ENCODE data around the gene ENTHD1. TPM values are rescaled to one million over a fixed set of nuclear protein-coding genes. Genes with fewer than 3 reads are reported as not detected.

Gene ENTHD1
- total RNA-seq, 4 donors from 2014 or later: not detected

DNA sequence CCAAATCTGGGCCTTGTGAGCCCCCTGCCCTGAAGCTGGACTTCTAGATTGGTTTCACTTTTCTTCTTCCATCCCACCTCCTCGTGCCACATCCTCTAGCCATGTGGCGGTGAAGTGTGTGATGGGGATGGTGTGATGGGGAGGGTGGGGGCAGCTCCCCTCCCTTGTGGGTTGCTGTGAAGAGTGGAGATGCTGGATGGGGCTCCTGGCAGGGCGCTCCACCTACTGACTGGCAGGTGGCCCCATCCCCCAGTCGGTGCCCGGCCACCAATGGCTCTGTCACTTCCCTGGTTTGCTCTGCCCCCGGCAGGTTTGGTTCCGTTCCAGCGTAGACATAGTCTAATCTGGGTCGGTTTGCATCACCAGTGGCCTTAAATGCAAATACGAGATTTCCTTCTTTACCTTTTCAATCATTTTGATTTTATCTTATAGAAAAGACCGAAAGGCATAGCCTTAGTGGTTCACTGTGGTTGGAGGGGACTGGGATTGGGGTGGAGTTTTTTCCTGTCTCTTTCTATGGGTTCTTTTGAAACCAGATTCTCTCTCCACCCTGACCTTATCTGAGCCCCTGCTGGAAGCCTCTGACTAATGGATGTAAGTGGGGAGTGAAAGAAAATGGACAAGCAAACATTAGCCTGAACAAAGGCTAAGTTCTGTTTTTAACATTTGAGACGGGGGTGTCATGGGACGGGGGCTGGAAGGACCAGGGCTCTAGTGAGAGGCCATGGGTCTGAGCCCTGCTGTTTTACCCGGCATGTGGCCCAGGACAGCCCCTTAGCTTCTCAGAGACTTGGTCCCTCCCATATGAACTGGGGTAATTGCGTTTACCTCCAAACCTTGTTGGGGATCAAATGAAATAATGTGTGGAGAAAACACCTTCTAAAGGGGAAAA, 173.8 kb downstream of the ENTHD1 start:
- WGBS, 2 donors: 74 to 82% methylated on average over 6 to 12 of the region's 15 CpGs
- H3K4me1 ChIP-seq: peaks cover 8 to 44% (median 13%) of the 10 kb centered on the region in 3 donors
- H3K4me3 ChIP-seq: no peak overlapping the region
- no peak for TF ChIP-seq POLR2A (IDR thresholded peaks at IDR 0.05)
- no peaks in the 10 kb centered on the region for H3K36me3 ChIP-seq
- DNase-seq: no peak
- H3K27ac ChIP-seq: no peak overlapping the region
- intact Hi-C loops (cut with DNase I): no loop called here
- no peaks in the 10 kb centered on the region for H3K9me3 ChIP-seq
- H3K27me3 ChIP-seq: peaks cover 0 to 7% (median 0%) of the 10 kb centered on the region in 4 donors

- WGBS, 2 donors: 92 to 94% methylated on average over 4 to 8 of the region's 8 CpGs
Observed at GRCh38 chr22:39718921-39719475, 174.6 kb downstream of the ENTHD1 start.

GRCh38 chr22:39718206-39718605, 175.4 kb downstream of the ENTHD1 start:
- Histone ChIP-seq H3K4me1 (peaks cover 0 to 28% (median 4%) of the 10 kb centered on the region in 3 donors), H3K36me3 (no peaks in the 10 kb centered on the region), H3K4me3 (peak overlapping the region in 1 of 4 donors; percentile 28), H3K27me3 (peaks cover 0 to 8% (median 0%) of the 10 kb centered on the region in 4 donors), H3K27ac (peak overlapping the region in 2 of 4 donors; percentile 35 to 52), H3K9me3 (no peaks in the 10 kb centered on the region)
- WGBS, 2 donors: 34 to 53% methylated on average over 7 of the region's 7 CpGs
- TF ChIP-seq POLR2A (IDR thresholded peaks at IDR 0.05) (no peak), CTCF (IDR thresholded peaks at IDR 0.05) (no peak)
- no peak for DNase-seq
- intact Hi-C loops (cut with DNase I): no loop called here

More at GRCh38 chr22:39718921-39719475, 174.6 kb downstream of the ENTHD1 start:
- peak overlapping the region in 1 of 4 donors; percentile 35 for H3K27ac ChIP-seq
- H3K36me3 ChIP-seq: no peaks in the 10 kb centered on the region
- H3K4me3 ChIP-seq: no peak overlapping the region
- intact Hi-C loops (cut with DNase I): no loop called here
- TF ChIP-seq CTCF (IDR thresholded peaks at IDR 0.05) (no peak), POLR2A (IDR thresholded peaks at IDR 0.05) (no peak)
- no peaks in the 10 kb centered on the region for H3K9me3 ChIP-seq
- H3K27me3 ChIP-seq: peaks cover 0 to 7% (median 0%) of the 10 kb centered on the region in 4 donors
- no peak for DNase-seq
- peaks cover 6 to 35% (median 9%) of the 10 kb centered on the region in 3 donors for H3K4me1 ChIP-seq

GRCh38 chr22:39717099-39717498, 176.5 kb downstream of the ENTHD1 start:
- 79 to 83% methylated on average over 8 of the region's 8 CpGs for WGBS, 2 donors
- TF ChIP-seq POLR2A (IDR thresholded peaks at IDR 0.05) (no peak), CTCF (IDR thresholded peaks at IDR 0.05) (no peak)
- no peaks in the 10 kb centered on the region for H3K36me3 ChIP-seq
- H3K4me1 ChIP-seq: peaks cover 0 to 18% (median 4%) of the 10 kb centered on the region in 3 donors
- H3K27ac ChIP-seq: no peak overlapping the region
- no peak for DNase-seq
- no peaks in the 10 kb centered on the region for H3K9me3 ChIP-seq
- H3K27me3 ChIP-seq: peaks cover 0 to 19% (median 0%) of the 10 kb centered on the region in 4 donors
- intact Hi-C loops (cut with DNase I): no loop called here
- no peak overlapping the region for H3K4me3 ChIP-seq

DNA sequence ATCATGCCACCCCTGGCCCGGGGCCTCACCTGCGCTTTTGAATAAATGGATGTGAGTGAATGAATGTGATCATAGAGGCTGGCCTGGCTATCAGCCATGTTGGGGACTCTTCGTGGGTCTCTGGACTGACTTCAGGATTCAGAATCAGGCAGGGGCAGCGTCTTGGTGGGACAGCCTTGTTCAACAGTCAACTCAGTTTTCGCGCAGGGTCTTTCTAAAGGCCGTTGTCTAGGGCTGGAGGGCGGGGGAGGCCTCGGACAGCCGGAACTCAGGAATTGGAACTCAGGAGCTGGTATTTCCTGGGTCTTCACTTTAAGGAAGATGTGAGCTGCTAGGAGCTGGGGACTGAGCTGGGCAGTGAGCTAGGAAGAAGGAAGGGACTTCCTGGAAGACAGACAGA, 177.0 kb downstream of the ENTHD1 start:
- Histone ChIP-seq H3K27ac (no peak overlapping the region), H3K36me3 (no peaks in the 10 kb centered on the region), H3K27me3 (peaks cover 0 to 25% (median 0%) of the 10 kb centered on the region in 4 donors), H3K4me1 (peaks cover 0 to 18% (median 4%) of the 10 kb centered on the region in 3 donors), H3K4me3 (no peak overlapping the region), H3K9me3 (no peaks in the 10 kb centered on the region)
- no peak for DNase-seq
- TF ChIP-seq POLR2A (IDR thresholded peaks at IDR 0.05): no peak
- TF ChIP-seq CTCF (IDR thresholded peaks at IDR 0.05): no peak
- WGBS, 2 donors: 78 to 91% methylated on average over 6 to 10 of the region's 10 CpGs
- intact Hi-C loops (cut with DNase I): no loop called here
